HepG2 (cell line): Measurements from ENCODE around the gene PPP6R2. TPM values are rescaled to one million over a fixed set of nuclear protein-coding genes. Genes with fewer than 3 reads are reported as not detected.

Source experiments
- FOXP1 ChIP-seq, 2 experiments: fragments of 450-650 bp in 1 of 2; IDR thresholded peaks; 2 replicates each; pipeline ENCODE4 v1.6.1; 2017 to 2018; ENCODE audit warnings: antibody characterized with exemption in 1 of 2
- HES4 ChIP-seq: sonication (generic); formaldehyde crosslinking; IDR thresholded peaks from 2 replicates; pipeline ENCODE4 v1.9.0; 2021; ENCODE audit warnings: mild to moderate bottlenecking, missing genetic modification reagents, borderline replicate concordance
- RBFOX2 ChIP-seq: fragments of 200-400 bp; formaldehyde crosslinking; IDR thresholded peaks from 2 replicates; pipeline ENCODE4 v1.6.1; 2017; ENCODE audit warnings: low read depth, mild to moderate bottlenecking, low read length
- TBL1XR1 ChIP-seq: fragments of 150-350 bp; IDR thresholded peaks from 2 replicates; pipeline ENCODE4 v1.6.1; 2014; ENCODE audit warnings: borderline replicate concordance, low read length; ENCODE audit not compliant: partially characterized antibody
- ZNF207 ChIP-seq: fragments of 450-650 bp; IDR thresholded peaks from 2 replicates; pipeline ENCODE4 v1.6.1; 2016; ENCODE audit warnings: antibody characterized with exemption, borderline replicate concordance
- ZNF256 ChIP-seq: sonication (generic); formaldehyde crosslinking; conservative IDR thresholded peaks from 2 replicates; pipeline ENCODE4 v1.4.0; 2020; ENCODE audit warnings: missing genetic modification reagents
- ZNF343 ChIP-seq: sonication (generic); formaldehyde crosslinking; IDR thresholded peaks from 2 replicates; pipeline ENCODE4 v1.4.0; 2020; ENCODE audit warnings: mild to moderate bottlenecking, missing genetic modification reagents
- ZNF496 ChIP-seq: sonication (generic); formaldehyde crosslinking; IDR thresholded peaks from 2 replicates; pipeline ENCODE4 v1.8.1; 2023; ENCODE audit warnings: mild to moderate bottlenecking, moderate library complexity, missing genetic modification reagents; ENCODE audit not compliant: insufficient replicate concordance
- polyA plus RNA-seq, 8 experiments: library from polyadenylated mRNA; depleted of rRNA in 3 of 8; stranded (reverse) in 7 of 8; unstranded in 1 of 8; fragments of >200 nt; fragmentation: Illumina TruSeq in 4 of 8; extraction: Trizol in 4 of 8; gene quantifications; 2 replicates each; pipeline versions ENCODE4 v1.2.1 to v1.2.3, GENCODE V29; 2011 to 2016; ENCODE audit warnings: low read depth in 4 of 8, missing spikeins in 1 of 8, mixed read lengths in 1 of 8; ENCODE audit not compliant: insufficient read depth in 1 of 8
- total RNA-seq, 5 experiments: library from RNA; depleted of rRNA; stranded (reverse); fragments of >200 nt; fragmentation: Illumina TruSeq; extraction: Trizol; gene quantifications; 2 replicates each; pipeline ENCODE4 v1.2.3, GENCODE V29; 2016; ENCODE audit warnings: low read depth in 1 of 5
- TF ChIP-seq, protein P1 (sequence below): sonication (generic); formaldehyde crosslinking; IDR thresholded peaks from 2 replicates; pipeline ENCODE4 v1.4.0; 2020; ENCODE audit warnings: mild to moderate bottlenecking, missing genetic modification reagents
- TF ChIP-seq, protein P2 (sequence below): sonication (generic); formaldehyde crosslinking; IDR thresholded peaks from 2 replicates; pipeline ENCODE4 v1.4.0; 2020; ENCODE audit warnings: mild to moderate bottlenecking, missing genetic modification reagents
- TF ChIP-seq, protein P3 (sequence below): sonication (generic); formaldehyde crosslinking; IDR thresholded peaks from 2 replicates; pipeline ENCODE4 v1.5.1; 2020; ENCODE audit warnings: mild to moderate bottlenecking, missing genetic modification reagents, moderate library complexity
- TF ChIP-seq, protein P4 (sequence below): sonication (generic); formaldehyde crosslinking; IDR thresholded peaks from 2 replicates; pipeline ENCODE4 v1.4.0; 2020; ENCODE audit warnings: missing genetic modification reagents, borderline replicate concordance

The PPP6R2 gene
- total and polyA plus RNA-seq, 2 of the 13 experiments (the other 11 are each of a cell fraction or from before 2014, with no cell fraction given) = 55.0 to 102 TPM

DNA sequence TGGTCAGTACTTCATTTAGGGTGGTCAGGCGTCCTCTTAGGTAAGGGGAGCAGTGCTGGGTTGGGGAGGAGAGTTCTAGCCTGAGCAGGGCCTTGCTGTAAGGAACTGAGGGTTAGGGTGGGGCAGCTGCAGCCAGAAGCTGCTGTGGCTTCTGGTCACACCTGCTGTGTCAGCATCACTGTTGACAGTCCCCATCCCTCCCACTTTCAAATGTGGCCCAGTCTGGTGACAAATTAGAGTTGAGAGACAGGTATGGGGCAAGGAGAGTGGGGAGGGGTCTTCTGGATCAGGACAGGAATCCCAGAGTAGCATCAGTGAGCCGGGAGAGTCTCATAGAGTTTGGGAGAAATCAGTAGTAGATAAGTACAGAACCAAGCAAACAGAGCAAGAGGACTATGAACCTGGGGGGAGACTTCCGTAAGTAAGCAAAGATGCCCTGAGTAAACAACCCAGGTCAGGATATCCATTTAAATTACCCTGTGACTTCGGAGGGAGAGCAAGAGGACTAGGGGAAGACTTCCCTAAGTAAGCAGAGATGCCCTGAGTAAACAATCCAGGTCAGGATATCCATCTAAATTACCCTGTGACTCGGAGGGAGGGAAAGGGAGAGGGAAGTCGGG is 53.7 kb downstream of the PPP6R2 start (continued):
- TF ChIP-seq, protein P1, sequence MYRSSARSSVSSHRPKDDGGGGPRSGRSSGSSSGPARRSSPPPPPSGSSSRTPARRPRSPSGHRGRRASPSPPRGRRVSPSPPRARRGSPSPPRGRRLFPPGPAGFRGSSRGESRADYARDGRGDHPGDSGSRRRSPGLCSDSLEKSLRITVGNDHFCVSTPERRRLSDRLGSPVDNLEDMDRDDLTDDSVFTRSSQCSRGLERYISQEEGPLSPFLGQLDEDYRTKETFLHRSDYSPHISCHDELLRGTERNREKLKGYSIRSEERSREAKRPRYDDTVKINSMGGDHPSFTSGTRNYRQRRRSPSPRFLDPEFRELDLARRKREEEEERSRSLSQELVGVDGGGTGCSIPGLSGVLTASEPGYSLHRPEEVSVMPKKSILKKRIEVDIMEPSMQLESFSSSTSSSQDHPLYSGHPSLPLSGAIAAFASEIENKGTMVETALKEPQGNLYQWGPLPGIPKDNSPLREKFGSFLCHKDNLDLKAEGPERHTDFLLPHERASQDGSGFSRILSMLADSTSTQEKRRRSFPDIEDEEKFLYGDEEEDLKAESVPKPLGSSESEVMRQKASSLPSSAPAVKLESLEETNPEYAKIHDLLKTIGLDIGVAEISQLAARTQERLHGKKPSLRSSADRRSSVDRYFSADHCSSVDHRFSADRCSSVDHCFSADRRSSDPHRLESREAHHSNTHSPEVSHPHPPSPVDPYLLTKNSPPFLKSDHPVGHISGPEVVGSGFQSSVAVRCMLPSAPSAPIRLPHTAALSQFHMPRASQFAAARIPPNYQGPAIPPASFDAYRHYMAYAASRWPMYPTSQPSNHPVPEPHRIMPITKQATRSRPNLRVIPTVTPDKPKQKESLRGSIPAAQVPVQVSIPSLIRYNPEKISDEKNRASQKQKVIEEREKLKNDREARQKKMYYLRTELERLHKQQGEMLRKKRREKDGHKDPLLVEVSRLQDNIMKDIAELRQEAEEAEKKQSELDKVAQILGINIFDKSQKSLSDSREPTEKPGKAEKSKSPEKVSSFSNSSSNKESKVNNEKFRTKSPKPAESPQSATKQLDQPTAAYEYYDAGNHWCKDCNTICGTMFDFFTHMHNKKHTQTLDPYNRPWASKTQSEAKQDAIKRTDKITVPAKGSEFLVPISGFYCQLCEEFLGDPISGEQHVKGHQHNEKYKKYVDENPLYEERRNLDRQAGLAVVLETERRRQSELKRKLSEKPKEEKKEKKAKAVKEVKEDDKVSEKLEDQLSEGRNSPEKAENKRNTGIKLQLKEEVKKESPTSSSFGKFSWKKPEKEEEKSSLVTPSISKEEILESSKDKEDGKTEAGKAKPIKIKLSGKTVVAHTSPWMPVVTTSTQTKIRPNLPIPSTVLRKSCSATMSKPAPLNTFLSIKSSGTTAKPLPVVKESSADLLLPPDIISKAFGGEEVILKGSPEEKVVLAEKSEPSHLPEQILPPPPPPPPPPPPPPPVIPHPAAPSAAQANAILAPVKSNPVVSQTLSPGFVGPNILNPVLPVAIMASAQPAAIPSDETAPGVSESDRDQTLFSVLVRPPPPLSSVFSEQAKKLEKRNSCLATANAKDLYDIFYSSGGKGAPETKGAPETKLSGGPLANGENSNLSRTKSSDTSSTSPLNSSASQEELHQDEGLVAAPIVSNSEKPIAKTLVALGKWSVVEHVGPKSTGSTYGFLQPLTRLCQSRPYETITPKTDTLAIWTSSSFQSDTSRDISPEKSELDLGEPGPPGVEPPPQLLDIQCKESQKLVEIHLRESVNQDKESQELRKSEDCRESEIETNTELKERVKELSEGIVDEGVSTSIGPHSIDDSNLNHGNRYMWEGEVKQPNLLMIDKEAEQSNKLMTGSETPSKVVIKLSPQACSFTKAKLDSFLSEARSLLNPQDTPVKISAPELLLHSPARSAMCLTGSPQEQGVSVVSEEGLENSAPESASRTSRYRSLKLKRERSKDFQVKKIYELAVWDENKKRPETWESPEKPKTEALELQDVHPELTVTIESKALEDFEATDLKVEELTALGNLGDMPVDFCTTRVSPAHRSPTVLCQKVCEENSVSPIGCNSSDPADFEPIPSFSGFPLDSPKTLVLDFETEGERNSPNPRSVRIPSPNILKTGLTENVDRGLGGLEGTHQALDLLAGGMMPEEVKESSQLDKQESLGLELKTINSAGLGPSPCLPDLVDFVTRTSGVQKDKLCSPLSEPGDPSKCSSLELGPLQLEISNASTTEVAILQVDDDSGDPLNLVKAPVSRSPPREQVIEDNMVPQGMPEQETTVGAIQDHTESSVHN = peak; percentile 87
- TF ChIP-seq ZNF343 (CRISPR knock-in tag) (no peak), ZNF207 (no peak), HES4 (CRISPR knock-in tag) (no peak), RBFOX2 (no peak), ZNF496 (CRISPR knock-in tag) (no peak), ZNF256 (CRISPR knock-in tag) (no peak), TBL1XR1 (no peak), FOXP1 (IDR thresholded peaks at IDR 0.05) (peak; percentile 75), FOXP1 (CRISPR knock-in tag; IDR thresholded peaks at IDR 0.05) (peak; percentile 91)
- TF ChIP-seq, protein P2, sequence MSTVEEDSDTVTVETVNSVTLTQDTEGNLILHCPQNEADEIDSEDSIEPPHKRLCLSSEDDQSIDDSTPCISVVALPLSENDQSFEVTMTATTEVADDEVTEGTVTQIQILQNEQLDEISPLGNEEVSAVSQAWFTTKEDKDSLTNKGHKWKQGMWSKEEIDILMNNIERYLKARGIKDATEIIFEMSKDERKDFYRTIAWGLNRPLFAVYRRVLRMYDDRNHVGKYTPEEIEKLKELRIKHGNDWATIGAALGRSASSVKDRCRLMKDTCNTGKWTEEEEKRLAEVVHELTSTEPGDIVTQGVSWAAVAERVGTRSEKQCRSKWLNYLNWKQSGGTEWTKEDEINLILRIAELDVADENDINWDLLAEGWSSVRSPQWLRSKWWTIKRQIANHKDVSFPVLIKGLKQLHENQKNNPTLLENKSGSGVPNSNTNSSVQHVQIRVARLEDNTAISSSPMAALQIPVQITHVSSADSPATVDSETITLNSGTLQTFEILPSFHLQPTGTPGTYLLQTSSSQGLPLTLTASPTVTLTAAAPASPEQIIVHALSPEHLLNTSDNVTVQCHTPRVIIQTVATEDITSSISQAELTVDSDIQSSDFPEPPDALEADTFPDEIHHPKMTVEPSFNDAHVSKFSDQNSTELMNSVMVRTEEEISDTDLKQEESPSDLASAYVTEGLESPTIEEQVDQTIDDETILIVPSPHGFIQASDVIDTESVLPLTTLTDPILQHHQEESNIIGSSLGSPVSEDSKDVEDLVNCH (CRISPR knock-in tag) = no peak
- TF ChIP-seq, protein P3, sequence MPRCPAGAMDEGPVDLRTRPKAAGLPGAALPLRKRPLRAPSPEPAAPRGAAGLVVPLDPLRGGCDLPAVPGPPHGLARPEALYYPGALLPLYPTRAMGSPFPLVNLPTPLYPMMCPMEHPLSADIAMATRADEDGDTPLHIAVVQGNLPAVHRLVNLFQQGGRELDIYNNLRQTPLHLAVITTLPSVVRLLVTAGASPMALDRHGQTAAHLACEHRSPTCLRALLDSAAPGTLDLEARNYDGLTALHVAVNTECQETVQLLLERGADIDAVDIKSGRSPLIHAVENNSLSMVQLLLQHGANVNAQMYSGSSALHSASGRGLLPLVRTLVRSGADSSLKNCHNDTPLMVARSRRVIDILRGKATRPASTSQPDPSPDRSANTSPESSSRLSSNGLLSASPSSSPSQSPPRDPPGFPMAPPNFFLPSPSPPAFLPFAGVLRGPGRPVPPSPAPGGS (CRISPR knock-in tag) = no peak
- TF ChIP-seq, protein P4, sequence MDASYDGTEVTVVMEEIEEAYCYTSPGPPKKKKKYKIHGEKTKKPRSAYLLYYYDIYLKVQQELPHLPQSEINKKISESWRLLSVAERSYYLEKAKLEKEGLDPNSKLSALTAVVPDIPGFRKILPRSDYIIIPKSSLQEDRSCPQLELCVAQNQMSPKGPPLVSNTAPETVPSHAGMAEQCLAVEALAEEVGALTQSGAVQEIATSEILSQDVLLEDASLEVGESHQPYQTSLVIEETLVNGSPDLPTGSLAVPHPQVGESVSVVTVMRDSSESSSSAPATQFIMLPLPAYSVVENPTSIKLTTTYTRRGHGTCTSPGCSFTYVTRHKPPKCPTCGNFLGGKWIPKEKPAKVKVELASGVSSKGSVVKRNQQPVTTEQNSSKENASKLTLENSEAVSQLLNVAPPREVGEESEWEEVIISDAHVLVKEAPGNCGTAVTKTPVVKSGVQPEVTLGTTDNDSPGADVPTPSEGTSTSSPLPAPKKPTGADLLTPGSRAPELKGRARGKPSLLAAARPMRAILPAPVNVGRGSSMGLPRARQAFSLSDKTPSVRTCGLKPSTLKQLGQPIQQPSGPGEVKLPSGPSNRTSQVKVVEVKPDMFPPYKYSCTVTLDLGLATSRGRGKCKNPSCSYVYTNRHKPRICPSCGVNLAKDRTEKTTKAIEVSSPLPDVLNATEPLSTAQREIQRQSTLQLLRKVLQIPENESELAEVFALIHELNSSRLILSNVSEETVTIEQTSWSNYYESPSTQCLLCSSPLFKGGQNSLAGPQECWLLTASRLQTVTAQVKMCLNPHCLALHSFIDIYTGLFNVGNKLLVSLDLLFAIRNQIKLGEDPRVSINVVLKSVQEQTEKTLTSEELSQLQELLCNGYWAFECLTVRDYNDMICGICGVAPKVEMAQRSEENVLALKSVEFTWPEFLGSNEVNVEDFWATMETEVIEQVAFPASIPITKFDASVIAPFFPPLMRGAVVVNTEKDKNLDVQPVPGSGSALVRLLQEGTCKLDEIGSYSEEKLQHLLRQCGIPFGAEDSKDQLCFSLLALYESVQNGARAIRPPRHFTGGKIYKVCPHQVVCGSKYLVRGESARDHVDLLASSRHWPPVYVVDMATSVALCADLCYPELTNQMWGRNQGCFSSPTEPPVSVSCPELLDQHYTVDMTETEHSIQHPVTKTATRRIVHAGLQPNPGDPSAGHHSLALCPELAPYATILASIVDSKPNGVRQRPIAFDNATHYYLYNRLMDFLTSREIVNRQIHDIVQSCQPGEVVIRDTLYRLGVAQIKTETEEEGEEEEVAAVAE (CRISPR knock-in tag) = no peak
